Umbilical cord (tissue), 2 donors: ENCODE results near the gene CRACR2B. TPM values are rescaled to one million over a fixed set of nuclear protein-coding genes. Genes with fewer than 3 reads are reported as not detected.
A peak's percentile ranks its signal among the peaks of the same experiment; 100 is the strongest.

Source experiments
- DNase-seq: peaks from one replicate; pipeline ENCODE4 v3.0.0-alpha.2; 2015; ENCODE audit warnings: low spot score
- total RNA-seq: library from RNA; depleted of rRNA; stranded (reverse); fragments of >200 nt; gene quantifications from one replicate; pipeline ENCODE4 v1.2.3, GENCODE V29; 2014; ENCODE audit warnings: low replicate concordance; ENCODE audit not compliant: insufficient read depth

Gene CRACR2B
- 3.1 TPM for total RNA-seq

- DNase-seq: no peak
Observed at GRCh38 chr11:827897-828192, at the start of gene CRACR2B. CRACR2B (plus strand) TSS chr11:827919; CDS start chr11:828608, 689 bp downstream.

DNA sequence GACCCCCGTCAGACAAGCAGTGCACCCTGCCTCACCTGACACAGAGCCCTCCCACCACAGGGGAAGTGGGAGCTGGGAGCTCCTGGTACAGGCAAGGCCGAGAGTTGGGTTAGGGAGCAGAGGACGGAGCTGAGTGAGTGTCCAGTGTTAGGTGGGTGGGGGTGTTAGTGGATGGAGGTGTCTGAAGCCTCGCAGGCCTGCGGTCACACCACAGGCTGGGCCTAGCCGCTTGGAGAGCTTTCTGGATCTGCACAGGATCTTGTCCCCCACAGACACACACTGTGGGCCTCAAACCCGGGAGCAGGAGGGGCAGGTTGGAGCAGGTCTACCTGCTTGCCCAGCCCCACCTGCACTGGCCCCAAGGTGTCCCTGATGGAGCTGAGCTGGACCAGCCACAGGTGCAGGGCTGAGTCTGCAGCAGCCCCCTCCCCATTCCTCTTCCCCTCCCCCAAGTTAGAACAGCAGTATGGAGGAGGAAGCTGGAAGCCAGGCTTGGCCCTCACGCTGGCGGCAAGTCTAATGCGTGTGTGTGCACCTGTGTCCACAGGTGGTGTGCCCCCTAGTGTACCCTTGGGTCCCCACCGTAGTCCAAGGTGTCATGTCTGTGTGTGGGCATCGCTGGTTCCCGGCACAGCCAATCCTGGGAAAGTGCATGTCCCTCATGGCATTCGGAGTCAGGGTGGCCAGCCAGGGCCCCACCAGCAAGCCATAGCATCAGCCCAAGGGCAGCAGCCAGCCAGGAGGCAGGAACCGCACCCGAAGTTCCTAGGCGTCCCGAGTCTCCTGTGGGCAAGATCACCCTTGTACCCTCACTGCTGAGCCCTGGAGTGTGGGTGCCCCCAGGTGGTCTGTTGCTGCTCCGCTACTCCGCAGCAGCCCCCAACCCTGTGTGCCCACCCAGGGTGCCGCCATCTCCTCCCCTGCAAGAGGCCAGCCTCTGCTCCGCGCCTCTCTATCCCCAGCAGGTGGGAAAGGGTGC is 48.5 kb upstream of the CRACR2B start:
- DNase-seq: no peak

- DNase-seq: no peak
Observed at GRCh38 chr11:779955-780532, 47.7 kb upstream of the CRACR2B start.

GRCh38 chr11:782264-783174 is 45.2 kb upstream of the CRACR2B start:
- DNase-seq: no peak

- peak; percentile 72 for DNase-seq
Observed at GRCh38 chr11:783581-784015, 44.1 kb upstream of the CRACR2B start.

DNA sequence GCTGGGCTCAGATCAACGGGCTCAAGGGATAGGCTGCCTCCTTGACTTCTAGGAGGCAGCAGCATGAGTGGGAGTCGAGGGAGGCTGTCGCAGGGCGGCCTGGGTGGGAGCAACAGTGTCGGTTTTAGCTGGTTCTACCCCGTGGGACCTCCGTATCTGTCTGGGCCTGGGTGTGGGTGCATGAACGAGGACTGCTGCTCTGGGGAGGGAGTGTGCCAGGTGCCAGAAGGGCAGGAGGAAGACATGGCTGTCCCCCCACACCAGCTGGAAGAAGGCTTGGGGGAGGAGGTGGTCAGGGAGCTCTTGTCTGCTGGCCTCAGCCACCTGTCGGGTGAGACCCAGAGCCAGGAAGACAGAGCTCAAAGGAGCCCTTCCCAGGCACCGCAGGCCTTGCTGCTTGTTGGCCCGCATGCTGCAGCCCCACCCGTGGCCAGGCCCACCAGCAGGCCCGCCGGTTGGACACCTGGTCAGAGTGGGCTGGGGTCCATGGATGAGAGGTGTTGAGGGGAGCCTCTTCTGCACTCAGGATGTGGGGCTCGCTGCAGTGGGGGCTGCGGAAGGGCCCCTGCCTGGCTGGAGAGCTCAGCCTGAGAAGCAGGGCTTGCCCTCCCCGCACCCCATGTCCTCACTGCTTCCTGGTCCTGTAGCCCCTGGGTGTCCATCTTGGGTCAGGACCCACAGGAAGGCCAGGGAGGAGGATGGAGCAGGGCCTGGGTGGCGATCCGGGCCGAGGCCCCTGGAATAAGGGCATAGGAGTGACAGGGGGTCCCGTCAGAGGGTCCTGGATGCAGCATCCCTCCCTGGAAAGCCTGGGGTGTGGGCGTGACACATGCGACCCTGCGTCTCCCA is 41.3 kb upstream of the CRACR2B start:
- no peak for DNase-seq

DNA sequence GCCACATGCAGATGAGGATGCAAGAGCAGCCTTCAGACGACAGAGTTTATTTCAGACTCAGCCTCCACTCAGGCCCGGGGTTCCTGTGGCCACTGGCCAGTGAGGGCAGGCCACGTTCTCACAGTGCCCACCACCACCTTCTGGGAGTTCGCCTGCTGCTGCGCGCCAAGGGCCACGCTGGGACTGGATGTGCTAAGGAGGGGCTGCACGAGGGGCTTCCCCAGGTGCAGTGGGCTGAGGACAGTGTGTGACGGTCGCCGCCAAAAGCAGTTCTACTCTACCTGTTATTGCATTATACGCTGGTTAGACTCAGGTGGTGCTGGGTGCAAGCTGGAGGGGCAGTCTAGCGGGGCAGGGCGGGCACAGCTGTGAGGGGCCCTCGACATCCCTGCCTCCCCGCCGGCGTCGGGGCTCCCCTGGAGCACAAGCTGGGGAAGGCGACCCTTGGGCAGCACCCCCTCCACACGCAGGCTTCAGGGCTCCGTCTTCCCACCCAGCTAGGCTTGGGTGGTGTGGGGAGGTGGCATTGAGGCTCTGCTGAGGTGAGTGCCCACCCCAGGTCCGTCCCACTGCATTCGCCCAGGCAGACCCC is 40.5 kb upstream of the CRACR2B start:
- DNase-seq: no peak

DNA sequence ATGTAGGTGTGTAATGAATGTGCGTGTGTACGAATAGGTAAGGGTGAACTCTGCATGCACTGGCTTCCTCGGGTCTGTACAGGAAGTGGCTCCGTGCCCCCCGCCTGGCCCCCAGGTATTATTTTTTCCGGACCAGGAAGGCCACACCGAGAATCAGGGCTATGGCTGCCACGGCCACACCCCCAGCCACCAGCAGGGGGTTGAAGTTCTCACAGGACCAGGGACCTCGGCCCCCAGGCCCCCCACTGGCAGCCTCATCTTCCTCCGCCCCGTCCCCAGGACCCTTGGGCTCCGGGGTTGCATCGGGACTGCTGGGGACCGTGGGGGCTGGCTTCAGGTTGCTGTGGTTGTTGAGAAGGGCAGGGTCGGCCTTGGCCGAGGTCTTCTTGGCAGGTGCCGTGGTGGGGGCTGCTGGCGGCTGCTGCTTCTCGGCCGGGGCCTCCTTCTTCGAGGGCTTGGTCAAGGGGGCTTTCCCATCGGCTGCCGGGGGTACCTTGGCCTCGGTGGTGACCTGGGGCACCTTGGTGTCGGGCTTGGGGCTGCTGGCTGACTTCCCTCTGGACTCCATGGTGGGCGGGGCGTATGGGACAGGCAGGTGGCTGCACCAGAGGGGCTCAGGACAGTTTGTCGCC is 39.6 kb upstream of the CRACR2B start:
- no peak for DNase-seq

GRCh38 chr11:788953-789940 is 38.5 kb upstream of the CRACR2B start:
- no peak for DNase-seq

DNA sequence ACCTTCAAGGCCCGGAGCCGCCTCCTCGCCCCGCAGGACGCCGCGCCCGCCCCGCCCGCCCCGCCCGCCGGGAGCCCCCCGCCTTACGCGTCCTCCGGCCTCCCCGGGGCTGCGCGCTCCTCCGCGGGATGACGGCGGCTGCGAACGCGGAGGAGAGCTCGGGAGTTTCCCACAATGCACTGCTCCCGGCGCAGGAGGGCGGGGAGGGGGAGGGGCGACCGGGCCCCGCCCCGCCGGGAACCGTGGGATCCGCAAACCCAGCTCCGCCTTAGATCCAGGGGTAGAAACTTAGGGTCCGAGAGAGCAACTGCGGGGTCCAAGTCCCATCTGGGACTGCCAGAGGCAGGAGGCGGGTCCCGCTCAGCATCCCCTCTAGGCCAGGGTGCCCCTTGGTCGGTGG is 37.8 kb upstream of the CRACR2B start, which contains the start of gene CEND1:
Gene CEND1, minus strand, starts transcription at position 148 of the 400 bp plus-strand sequence. CDS start 1,514 bp downstream, outside the sequence.
- DNase-seq: no peak

DNA sequence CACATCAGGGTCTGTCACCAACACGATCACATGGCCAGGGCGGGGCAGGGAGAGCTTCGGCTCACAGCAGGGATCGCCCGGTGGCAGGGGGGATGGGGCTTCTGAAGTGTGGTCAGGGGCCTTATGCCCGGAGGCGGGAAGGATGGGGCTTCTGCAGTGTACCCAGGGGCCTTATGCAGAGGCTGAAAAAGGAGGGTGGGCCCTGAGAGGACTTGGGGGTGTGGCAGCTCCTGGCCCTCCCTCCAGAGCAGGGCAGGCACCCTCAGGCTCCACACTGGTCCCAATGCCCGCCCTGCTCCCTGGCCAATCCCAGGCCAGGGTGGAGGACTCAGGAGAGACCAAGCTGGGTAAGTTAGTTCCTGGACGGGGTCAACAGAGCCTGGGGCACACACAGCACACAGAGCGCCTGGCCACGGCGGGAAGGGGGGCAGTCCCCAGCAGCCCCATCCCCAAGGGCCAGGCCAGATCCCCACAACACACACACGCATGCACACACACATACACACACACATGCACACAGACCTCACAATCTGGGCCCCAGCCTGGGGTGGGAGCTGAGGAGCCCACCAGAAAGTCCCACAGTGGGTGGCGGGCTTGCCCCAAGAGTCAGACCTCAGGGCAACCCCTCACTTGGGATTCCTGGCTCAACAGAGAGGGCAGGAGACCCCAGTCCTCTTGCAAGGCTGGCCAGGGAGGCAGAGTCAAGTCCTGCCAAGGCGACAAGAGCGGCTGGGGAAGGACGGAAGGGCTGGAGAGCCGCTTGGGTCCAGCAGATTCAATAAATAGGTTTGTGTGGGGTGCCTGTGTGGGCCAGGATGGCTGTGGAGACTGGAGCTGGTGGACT is 36.8 kb upstream of the CRACR2B start:
- no peak for DNase-seq

DNA sequence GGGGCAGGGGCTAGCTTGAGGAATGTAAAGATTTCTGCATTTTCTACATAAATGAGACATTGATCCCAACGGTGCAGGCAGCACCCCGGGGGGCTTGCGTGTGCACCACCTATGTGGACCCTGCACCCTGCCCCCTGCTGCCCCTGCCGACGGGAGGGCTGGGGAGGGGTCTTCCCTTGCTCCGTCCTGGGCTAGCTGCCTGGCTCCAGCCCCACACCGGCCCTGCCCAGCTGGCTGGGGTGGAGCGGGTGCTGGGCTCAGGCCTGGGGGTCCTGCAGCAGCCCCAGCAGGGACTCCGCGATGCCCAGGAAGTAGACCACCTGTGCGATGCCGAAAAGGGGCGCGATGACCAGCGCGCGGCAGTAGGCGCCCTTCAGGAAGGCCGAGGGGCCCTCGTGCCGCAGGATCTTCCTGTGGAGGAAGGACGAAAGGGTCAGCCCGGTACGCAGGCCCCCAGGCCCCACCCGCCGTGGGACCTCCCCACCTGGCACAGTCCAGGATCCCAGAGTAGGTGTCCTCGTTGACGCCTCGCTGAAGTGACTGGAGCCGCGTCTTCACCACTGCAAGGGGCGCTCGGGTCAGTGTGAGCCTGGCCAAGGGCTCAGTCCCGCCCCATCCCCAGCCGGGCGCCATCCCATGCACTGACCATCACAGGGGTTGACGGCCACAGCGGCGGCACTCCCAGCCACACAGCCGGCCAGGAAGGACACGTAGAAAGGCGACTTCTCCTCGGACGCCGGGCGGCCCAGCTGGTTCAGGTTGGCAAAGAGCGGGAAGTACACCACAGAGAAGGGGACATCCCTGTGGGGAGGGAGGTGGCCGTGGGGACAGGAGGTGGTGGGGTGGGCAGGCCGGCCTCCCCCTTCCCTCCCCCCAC is 35.8 kb upstream of the CRACR2B start:
- DNase-seq: no peak

DNA sequence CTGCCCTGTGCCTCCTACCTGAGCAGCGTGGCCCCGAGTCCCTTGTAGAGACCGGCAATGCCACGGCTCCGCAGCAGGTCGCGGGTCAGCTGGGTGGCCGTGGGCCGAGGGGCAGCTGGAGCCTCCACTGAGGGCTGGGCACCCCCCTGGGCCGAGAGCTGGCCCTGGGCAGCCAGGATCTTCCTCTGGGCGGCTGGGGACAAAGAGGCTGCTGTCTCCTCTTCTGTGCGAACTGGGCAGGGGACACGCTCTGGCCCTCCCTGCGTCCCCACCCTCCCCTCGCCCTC is 35.2 kb upstream of the CRACR2B start:
- DNase-seq: no peak

- DNase-seq: no peak
Observed at GRCh38 chr11:792873-793272, 34.8 kb upstream of the CRACR2B start.

- no peak for DNase-seq
Observed at GRCh38 chr11:793556-793955, 34.2 kb upstream of the CRACR2B start.

DNA sequence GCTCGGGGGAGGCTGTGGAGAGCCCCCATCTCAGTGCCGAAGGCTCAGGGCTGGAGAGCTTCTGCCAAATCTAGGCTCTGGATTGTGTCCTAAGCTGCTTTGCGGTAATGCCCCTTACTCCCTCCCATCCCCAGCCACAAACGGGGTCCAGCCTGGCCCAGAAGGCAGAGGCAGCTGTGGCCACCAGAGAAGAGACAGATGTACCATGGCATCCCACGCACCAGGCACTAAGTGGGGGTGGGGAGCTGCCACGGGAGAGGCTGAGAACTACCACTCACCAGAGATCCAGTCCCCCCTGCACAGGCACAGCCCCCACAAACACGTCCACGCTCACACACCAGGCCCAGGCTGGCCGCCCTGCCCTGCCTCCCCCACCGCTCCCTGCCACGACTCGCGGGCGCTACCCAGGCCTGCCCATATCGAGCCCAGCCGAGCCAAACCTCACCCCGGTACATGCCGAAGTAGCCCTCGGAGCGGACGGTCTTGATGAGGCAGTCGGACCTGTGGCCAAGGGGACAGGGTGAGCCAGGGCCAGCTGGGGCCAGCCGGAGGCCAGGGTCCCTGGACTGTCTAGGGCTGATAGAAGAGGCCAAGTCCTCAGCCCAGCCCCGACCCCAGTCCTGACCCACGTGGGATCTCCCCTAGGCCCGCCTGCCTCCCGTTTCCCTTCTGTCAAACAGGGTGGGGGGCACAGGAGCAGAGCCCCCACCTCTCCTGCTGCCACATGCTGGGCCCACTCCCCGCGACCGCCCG is 33.5 kb upstream of the CRACR2B start:
- no peak for DNase-seq
